HG03469 (cell line): ENCODE measurements around the gene RNF169.
"Not testable (repeated sequence)": the region's sequence is repeated elsewhere in the genome, so short reads cannot be mapped to it uniquely, and the experiment has no call there.

ENCODE experiments used
- ATAC-seq: cut with Tn5 transposase; IDR thresholded peaks from one replicate; pipeline ENCODE4 v1.9.1; 2021; ENCODE audit warnings: mild to moderate bottlenecking, moderate library complexity, moderate number of reproducible peaks; ENCODE audit not compliant: unreplicated experiment

The RNF169 gene

GRCh38 chr11:74726547-74727182, 22.0 kb upstream of the RNF169 start:
- ATAC-seq, result no peak

DNA sequence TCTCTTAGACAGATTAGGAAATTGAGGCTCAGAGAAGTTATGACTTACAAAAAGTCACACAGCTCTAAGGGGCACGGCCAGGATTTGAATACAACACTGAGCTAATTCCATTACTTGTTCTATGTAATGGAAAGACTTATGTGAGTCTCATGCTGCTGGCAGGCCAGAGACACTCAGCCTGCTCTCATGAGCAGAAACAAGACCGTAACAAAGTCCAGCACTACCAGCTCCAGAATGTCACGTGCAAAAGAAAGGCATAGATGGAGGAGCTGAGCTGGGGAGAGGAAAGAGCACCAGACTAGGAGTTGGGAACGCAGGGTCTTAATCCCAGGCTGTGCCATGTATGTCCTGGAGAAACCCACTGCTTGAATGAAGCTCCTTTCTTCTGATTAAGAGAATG, 19.3 kb upstream of the RNF169 start:
- no peak for ATAC-seq

- ATAC-seq, result no peak
Observed at GRCh38 chr11:74730571-74731260, 17.9 kb upstream of the RNF169 start.

DNA sequence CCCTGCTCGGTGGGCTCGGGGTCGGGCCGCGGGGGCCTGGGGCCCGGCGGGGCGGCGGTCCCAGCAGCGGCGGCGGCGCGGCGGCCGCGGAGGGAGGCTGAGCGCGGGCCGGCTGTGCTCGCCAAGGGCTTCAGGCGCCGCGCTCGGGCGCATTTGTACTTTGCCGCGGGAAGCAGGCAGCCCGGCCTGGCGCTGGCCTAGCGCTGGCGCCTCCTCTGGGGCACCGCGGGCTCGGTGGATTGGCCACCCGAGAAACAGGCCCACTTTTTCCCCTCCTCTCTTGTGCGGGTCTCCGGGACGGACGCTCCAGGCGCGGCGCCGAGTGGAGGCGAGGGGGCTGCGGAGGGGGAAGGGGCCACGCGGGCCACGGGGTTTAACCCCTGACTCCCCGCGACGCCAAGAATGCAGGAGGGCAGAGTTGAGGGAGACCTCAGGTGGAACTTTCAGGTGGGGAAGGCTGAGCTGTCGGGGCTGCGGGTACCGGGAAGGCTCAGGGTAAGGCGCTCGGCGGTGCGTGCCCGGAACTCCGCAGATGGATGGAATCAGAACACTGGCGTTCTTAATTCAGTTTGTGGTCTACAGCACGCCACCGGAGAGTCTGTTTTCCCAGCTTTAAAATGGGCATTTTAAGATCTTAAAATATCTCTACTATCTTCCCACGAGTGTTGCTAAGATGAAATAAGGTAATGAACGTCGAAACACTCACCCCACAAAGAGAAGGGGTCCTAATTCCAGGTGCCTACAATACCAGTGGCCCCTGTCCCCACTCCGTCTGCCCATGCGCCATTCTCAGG, 17.2 kb upstream of the RNF169 start, which contains the start of gene CHRDL2:
Gene CHRDL2 (minus strand): TSS at position 126 of the 794 bp plus-strand sequence. CDS start 538 bp downstream, outside the sequence.
- ATAC-seq, result no peak

DNA sequence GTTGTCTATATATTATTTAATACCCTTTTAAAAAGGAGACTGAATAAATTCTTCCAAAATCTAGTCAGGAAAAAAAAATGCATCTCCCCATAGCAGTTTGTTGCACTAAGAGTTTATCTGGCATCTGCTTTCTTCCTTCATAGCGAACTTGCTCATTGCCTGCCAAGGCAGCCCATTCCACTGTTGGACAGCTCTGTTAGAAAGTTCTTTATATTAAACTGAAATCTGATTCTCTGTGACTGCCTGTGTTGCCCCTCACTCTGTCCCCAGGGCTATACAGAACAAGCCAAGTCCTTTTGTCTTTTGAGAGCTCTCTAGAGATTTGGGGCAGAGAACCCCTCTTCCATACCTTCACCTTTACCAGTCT, 14.1 kb upstream of the RNF169 start:
- ATAC-seq, result no peak

DNA sequence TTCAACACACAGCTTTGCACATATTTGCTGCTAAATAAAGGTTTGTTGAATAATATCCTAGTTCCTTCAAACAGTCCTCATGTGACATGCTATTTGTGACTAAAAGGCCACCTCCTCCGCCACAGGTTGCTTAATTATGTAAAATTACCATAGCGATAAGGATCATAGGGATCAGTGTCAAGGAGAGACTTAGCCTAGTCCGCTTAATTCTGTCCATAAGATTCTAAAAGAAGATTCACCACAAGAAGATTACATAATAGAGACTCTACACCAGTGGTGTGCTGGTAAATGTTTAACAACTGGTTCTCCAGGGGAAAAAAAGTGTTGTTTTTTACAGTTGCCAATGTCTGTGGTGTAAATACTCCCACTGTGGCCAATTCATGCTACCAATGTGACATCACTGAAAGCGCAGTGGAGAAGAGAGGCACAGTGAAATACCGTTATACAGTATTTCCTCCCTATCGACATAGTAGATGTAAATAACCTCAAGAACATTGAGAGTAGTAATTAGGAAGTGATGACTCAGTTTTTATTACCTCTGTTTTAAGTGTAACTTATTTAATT, 13.2 kb upstream of the RNF169 start:
- no peak for ATAC-seq

- no peak for ATAC-seq
Observed at GRCh38 chr11:74736031-74736430, 12.6 kb upstream of the RNF169 start.

DNA sequence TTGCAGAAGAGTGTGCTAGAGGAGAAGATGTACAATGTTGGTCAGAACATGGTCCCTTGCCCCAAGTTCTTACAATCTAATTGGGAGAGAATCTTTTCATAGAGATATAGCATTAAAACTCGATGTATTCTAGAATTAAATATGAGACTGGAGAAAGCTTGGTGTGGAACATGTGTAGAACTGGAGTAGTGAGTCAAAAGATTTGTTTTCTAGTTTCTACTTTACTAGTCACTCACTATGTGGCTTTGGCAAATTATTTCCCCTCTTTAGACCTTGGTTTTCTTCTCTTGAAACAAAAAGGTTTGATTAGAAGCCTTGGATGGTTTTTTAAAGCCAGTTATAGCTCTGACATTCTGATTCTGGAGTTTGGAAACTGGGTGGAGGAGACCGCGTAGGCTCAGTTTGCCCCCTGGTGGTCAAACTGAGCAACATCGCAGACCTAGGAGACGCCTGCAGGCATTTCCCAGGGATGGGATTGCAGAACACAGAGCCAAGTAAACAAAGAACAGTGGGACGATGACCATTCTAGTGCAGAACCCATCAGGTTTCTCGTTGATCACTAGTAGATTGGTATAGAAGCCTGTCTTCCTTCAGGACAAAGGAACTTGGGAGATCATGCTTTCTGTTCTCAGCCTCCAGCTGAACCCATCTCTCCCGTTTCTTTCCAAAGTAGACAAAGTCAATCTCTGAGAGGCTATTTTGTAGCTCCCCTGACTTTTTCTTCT, 8.9 kb upstream of the RNF169 start:
- no peak for ATAC-seq

GRCh38 chr11:74742070-74742469, 6.6 kb upstream of the RNF169 start:
- no peak for ATAC-seq

- no peak for ATAC-seq
Observed at GRCh38 chr11:74743640-74744039, 5.0 kb upstream of the RNF169 start.

DNA sequence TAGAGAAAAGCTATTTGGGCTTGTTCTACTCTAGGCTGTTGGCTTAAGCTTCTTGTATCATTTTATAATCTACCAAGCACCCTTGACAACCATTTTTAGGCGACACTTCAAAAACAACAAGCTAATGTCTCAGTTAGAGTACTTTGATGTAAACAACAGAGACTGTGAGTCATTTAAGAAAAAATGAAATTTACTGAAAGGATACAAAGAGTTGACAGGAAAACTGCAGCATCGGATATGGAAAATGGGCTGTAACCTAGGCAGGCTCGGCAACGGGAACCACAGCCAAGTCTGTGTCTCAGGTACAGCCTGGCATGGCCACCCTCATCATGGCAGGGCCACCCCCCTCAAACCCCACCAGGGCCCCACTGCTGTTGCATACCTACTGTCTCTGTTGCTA, 4.4 kb upstream of the RNF169 start:
- ATAC-seq, result no peak

DNA sequence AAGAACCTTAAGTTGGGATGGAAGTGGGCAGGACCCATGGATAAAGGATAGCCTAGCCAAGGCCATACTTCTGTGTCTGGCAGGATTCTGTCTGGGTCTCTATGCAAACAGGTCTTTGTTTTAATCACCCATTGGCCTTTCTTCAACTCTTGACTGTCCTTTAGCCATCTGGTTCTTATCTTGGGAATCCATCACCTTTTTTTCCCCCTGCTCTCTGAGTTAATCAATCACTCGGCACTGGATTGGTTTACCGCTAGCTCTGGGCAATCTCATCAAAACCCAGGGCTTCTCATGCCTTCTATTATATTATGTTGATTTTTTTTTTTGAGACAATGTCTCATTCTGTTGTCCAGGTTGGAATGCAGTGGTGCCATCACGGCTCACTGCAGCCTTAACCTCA, 1.8 kb upstream of the RNF169 start:
- no peak for ATAC-seq

GRCh38 chr11:74749127-74749964, 697 bp downstream of the RNF169 start:
- ATAC-seq, result peak; percentile 18

GRCh38 chr11:74749965-74750296, 1.3 kb downstream of the RNF169 start:
- ATAC-seq, result no peak

- not testable (repeated sequence) for ATAC-seq
Observed at GRCh38 chr11:74750598-74750997, 1.9 kb downstream of the RNF169 start.

DNA sequence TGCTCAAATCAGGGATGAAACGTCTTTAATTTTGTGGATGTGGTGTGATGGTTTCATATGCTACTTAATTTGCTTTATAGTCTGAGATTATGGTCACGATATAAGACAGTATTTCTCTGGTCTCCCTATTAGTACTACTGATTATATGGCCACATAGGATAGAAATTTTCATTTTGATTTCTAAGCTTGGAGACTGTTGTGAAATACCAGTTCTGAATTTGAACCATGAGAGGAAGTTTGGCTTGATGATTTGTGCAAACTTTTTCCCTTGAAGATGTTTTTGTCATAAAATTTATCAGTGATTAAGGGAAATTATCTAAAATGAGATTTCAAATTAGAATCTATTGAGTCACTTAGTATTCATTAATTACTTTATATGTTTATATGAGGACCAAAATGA, 2.7 kb downstream of the RNF169 start:
- ATAC-seq, result no peak

GRCh38 chr11:74754507-74755252, 6.0 kb downstream of the RNF169 start:
- no peak for ATAC-seq

DNA sequence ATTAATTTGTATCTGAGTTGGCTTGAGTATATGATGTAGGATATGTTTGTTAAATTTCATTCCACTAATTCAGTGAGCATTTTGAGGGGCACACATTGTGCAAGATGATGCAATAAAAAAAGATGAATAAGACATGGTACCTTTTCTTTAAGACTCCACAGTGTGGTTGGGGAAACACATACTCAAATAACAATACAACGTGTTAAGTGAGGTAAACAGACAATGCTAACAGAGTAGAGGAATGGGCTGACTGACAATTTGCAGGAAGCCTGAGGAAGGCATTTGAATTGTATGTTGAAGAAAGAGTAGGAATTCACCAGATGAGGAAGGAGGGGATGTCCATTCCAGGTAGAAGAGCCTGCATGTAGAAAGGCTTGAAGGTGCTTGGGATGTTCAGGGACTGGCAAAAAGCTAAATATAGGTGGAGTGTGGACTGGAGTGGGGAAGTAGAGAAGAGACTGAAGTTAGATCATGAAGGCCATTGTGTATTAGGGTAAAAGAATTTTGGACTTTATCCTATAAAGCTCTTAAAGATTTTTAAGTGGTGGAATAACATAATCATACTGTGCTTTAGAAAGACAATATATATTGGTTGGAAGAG, 6.8 kb downstream of the RNF169 start:
- no peak for ATAC-seq

GRCh38 chr11:74756571-74756970, 7.9 kb downstream of the RNF169 start:
- ATAC-seq, result no peak
